Spleen (tissue), 13 donors: ENCODE measurements around the gene WASHC2A. TPM values are rescaled to one million over a fixed set of nuclear protein-coding genes. Genes with fewer than 3 reads are reported as not detected.
A peak's percentile ranks its signal among the peaks of the same experiment; 100 is the strongest.
"Not testable (repeated sequence)": the region's sequence is repeated elsewhere in the genome, so short reads cannot be mapped to it uniquely, and the experiment has no call there.

ENCODE experiments used
- DNase-seq: peaks from one replicate; pipeline ENCODE4 v3.0.0-alpha.2; 2020
- H3K27ac ChIP-seq, 8 donors: fragments of 200-600 bp; sonication (generic) in 7 of 8; 1 replicate in 4 of 8; 2 replicates in 4 of 8; pipeline versions ENCODE4 v1.5.0 to v1.8.0; 2016 to 2021; ENCODE audit warnings: inconsistent platforms in 4 of 8, mild to moderate bottlenecking in 4 of 8, moderate library complexity in 1 of 8
- H3K27me3 ChIP-seq, 7 donors: fragments of 200-600 bp; sonication (generic) in 6 of 7; replicated peaks in 1 of 7; 1 replicate in 4 of 7; 2 replicates in 3 of 7; pipeline versions ENCODE4 v1.5.0 to v1.8.0; 2016 to 2021; ENCODE audit warnings: inconsistent platforms in 3 of 7, mild to moderate bottlenecking in 1 of 7
- H3K36me3 ChIP-seq, 6 donors: fragments of 200-600 bp; sonication (generic) in 5 of 6; 1 replicate in 4 of 6; 2 replicates in 2 of 6; pipeline versions ENCODE4 v1.5.0 to v1.8.0; 2016 to 2021; ENCODE audit warnings: inconsistent platforms in 2 of 6
- H3K4me1 ChIP-seq, 6 donors: fragments of 200-600 bp; sonication (generic) in 5 of 6; 1 replicate in 3 of 6; 2 replicates in 3 of 6; pipeline versions ENCODE4 v1.5.0 to v1.8.0; 2016 to 2021; ENCODE audit warnings: inconsistent platforms in 3 of 6
- H3K4me3 ChIP-seq, 8 donors: fragments of 200-600 bp; sonication (generic) in 7 of 8; 1 replicate in 4 of 8; 2 replicates in 4 of 8; pipeline versions ENCODE4 v1.5.0 to v1.8.0; 2016 to 2021; ENCODE audit warnings: inconsistent platforms in 4 of 8, mild to moderate bottlenecking in 4 of 8, moderate library complexity in 2 of 8
- H3K9me3 ChIP-seq, 8 donors: fragments of 200-600 bp; sonication (generic) in 7 of 8; 1 replicate in 4 of 8; 2 replicates in 4 of 8; pipeline versions ENCODE4 v1.5.0 to v1.8.0; 2016 to 2021; ENCODE audit warnings: inconsistent platforms in 4 of 8
- POLR2A ChIP-seq, 3 donors: fragments of 450-650 bp; IDR thresholded peaks; one replicate each; pipeline ENCODE4 v1.5.1; 2017; ENCODE audit warnings: antibody characterized with exemption in 3 of 3, mild to moderate bottlenecking in 1 of 3
- POLR2AphosphoS5 ChIP-seq, 3 donors: sonication (generic); formaldehyde crosslinking; IDR thresholded peaks; one replicate each; pipeline ENCODE4 v1.5.1; 2017; ENCODE audit warnings: antibody characterized with exemption in 3 of 3
- WGBS, 5 donors: extraction: QIAGEN DNeasy Blood & Tissue Kit in 3 of 5; methylation state at CpG; one replicate each; pipeline versions ENCODE4 v1.1.5 to v1.1.7; 2013 to 2018; 5-methylcytosine and 5-hydroxymethylcytosine counted together
- intact Hi-C: fragments of 100-400 bp; cut with DNase I; formaldehyde crosslinking; loops from one replicate; pipeline ENCODE4 v1.15.0; 2023; ENCODE audit warnings: low total_unique reads
- long read RNA-seq, 2 donors: transcript quantifications; one replicate each; lab custom pipeline, GENCODE V29; 2026
- polyA plus RNA-seq, 3 donors: library from polyadenylated mRNA; stranded (reverse); fragments of 200-250 nt; gene quantifications; one replicate each; pipeline ENCODE4 v1.2.1, GENCODE V29; 2013
- total RNA-seq, 7 donors: library from RNA; depleted of rRNA in 3 of 7; stranded (reverse); fragments of >200 nt in 3 of 7; fragmentation: NEBNext Ultra II Directional in 4 of 7; extraction: Animal tissue kit (Norgen Biotek cat#: 25700) in 4 of 7; gene quantifications; one replicate each; pipeline versions ENCODE4 v1.1.0 to v1.2.1, GENCODE V29; 2016 to 2021
- TF ChIP-seq, protein P1 (sequence below), 11 experiments: fragments of 200-600 bp in 7 of 11; fragments of 450-650 bp in 4 of 11; sonication (generic) in 4 of 11; IDR thresholded peaks in 8 of 11; conservative IDR thresholded peaks in 3 of 11; 1 replicate in 7 of 11; 2 replicates in 4 of 11; pipeline versions ENCODE4 v1.4.0 to v1.8.0; 2016 to 2021; ENCODE audit warnings: antibody characterized with exemption in 11 of 11, inconsistent platforms in 4 of 11, mild to moderate bottlenecking in 1 of 11
- donor health status: healthy with polysubstance abuse.
- donor health status: DM: no; HTN: no; CAD: no; lungs with moderate emphysema.
- donor health status: DM: no; HTN: no; CAD: no.
- donor health status: Bipolar disorder and iron deficiency.
- donor health status: healthy.
- donor health status: DM: no; HTN: no; CAD: no.
- donor health status: DM: yes; HTN: yes; CAD: no.

The WASHC2A gene, protein sequence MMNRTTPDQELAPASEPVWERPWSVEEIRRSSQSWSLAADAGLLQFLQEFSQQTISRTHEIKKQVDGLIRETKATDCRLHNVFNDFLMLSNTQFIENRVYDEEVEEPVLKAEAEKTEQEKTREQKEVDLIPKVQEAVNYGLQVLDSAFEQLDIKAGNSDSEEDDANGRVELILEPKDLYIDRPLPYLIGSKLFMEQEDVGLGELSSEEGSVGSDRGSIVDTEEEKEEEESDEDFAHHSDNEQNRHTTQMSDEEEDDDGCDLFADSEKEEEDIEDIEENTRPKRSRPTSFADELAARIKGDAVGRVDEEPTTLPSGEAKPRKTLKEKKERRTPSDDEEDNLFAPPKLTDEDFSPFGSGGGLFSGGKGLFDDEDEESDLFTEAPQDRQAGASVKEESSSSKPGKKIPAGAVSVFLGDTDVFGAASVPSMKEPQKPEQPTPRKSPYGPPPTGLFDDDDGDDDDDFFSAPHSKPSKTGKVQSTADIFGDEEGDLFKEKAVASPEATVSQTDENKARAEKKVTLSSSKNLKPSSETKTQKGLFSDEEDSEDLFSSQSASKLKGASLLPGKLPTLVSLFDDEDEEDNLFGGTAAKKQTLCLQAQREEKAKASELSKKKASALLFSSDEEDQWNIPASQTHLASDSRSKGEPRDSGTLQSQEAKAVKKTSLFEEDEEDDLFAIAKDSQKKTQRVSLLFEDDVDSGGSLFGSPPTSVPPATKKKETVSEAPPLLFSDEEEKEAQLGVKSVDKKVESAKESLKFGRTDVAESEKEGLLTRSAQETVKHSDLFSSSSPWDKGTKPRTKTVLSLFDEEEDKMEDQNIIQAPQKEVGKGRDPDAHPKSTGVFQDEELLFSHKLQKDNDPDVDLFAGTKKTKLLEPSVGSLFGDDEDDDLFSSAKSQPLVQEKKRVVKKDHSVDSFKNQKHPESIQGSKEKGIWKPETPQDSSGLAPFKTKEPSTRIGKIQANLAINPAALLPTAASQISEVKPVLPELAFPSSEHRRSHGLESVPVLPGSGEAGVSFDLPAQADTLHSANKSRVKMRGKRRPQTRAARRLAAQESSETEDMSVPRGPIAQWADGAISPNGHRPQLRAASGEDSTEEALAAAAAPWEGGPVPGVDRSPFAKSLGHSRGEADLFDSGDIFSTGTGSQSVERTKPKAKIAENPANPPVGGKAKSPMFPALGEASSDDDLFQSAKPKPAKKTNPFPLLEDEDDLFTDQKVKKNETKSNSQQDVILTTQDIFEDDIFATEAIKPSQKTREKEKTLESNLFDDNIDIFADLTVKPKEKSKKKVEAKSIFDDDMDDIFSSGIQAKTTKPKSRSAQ (N-terminal part only)
- total RNA-seq (10 to 100 TPM; 37.0 to 55.3 (median 44.5) TPM), polyA plus RNA-seq (10 to 100 TPM; 18.4 to 21.6 (median 18.5) TPM)
- long read RNA-seq, donor 1: 0 reads
- long read RNA-seq, donor 2, full-length matches to known transcripts: 1 of 1 reads
- long read RNA-seq, donor 2, partial matches to known transcripts: 0 of 1 reads
- long read RNA-seq, donor 2, other reads (novel, unspliced or antisense): 0 of 1 reads

- peak; percentile 94 for DNase-seq
- peak; percentile 89 to 96 (median 90) for TF ChIP-seq POLR2AphosphoS5 (IDR thresholded peaks at IDR 0.05)
- TF ChIP-seq POLR2A (IDR thresholded peaks at IDR 0.05): peak; percentile 16 to 40 (median 29)
- H3K4me1 ChIP-seq: peaks cover 0 to 30% (median 8%) of the 10 kb centered on the region in 6 donors
- H3K36me3 ChIP-seq: peaks cover 0 to 15% (median 0%) of the 10 kb centered on the region in 6 donors
- intact Hi-C loops, H3K9me3 ChIP-seq, H3K27me3 ChIP-seq: not testable (repeated sequence)
- H3K27ac ChIP-seq: peak within 1 kb of the TSS; percentile 75 to 89 (median 83)
- H3K4me3 ChIP-seq: peak within 1 kb of the TSS; percentile 60 to 94 (median 68)
- 0% methylated on average over 22 to 58 of the region's 73 CpGs for WGBS, 5 donors
Measured at GRCh38 chr10:50067546-50068351, at the start of gene WASHC2A. TSS of gene WASHC2A (plus strand) at chr10:50067954. CDS start at chr10:50068006, 52 bp downstream.

DNA sequence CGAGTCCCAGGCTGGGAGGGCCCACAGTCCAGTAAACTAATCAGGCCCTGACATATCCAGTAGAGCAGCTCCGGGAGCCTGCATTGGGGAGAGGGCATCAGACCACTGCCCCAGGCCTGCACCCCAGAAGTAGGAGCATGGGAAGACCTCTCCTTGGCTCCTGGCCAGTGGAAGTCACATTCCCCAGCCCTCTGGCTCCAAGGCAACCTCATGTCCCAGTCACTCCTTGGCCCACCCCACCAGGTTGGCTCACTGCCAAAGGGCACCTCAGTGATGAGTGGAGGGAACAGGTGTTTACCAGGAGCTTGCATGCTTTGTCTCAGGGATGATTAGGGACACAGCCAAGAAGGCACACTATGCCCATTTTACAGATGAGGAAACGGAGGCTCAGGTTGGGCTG, 48.5 kb upstream of the WASHC2A start:
- DNase-seq, H3K9me3 ChIP-seq, H3K36me3 ChIP-seq, H3K4me3 ChIP-seq, intact Hi-C loops, H3K27ac ChIP-seq, H3K27me3 ChIP-seq, H3K4me1 ChIP-seq: not testable (repeated sequence)
- WGBS, 5 donors: 74 to 88% (median 84%) methylated on average over 1 to 3 of the region's 3 CpGs

- WGBS, 5 donors: 83 to 91% (median 86%) methylated on average over 7 to 13 of the region's 13 CpGs
- H3K4me3 ChIP-seq, DNase-seq, H3K4me1 ChIP-seq, H3K27ac ChIP-seq, intact Hi-C loops, H3K36me3 ChIP-seq, H3K9me3 ChIP-seq: not testable (repeated sequence)
- H3K27me3 ChIP-seq: peaks cover 0 to 14% (median 0%) of the 10 kb centered on the region in 7 donors
Measured at GRCh38 chr10:50020451-50021024, 47.2 kb upstream of the WASHC2A start.

DNA sequence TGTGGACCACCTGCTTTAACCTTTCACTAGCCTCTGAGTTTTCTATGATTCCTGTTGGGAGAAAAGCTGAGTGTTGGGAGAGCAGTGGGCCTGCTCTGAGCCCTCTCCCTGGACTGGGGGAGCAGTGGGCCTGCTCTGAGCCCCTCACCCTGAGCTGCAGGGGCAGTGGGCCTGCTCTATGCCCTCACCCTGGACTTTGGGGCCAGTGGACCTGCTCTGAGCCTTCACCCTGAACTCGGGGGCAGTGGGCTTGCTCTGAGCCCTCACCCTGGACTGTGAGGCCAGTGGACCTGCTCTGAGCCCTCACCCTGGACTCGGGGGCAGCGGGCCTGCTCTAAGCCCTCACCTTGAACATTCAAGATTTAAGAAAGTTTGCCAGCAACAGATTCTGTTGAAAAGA, 46.1 kb upstream of the WASHC2A start:
- H3K4me1 ChIP-seq: no peaks in the 10 kb centered on the region
- no peak overlapping the region for H3K27ac ChIP-seq
- intact Hi-C loops: no loop called here
- WGBS, 5 donors: 72 to 92% (median 85%) methylated on average over 3 of the region's 3 CpGs
- DNase-seq: no peak
- H3K9me3 ChIP-seq: no peaks in the 10 kb centered on the region
- H3K36me3 ChIP-seq: no peaks in the 10 kb centered on the region
- no peak overlapping the region for H3K4me3 ChIP-seq
- TF ChIP-seq POLR2A (IDR thresholded peaks at IDR 0.05) (no peak), POLR2AphosphoS5 (IDR thresholded peaks at IDR 0.05) (no peak)
- TF ChIP-seq, protein P1, sequence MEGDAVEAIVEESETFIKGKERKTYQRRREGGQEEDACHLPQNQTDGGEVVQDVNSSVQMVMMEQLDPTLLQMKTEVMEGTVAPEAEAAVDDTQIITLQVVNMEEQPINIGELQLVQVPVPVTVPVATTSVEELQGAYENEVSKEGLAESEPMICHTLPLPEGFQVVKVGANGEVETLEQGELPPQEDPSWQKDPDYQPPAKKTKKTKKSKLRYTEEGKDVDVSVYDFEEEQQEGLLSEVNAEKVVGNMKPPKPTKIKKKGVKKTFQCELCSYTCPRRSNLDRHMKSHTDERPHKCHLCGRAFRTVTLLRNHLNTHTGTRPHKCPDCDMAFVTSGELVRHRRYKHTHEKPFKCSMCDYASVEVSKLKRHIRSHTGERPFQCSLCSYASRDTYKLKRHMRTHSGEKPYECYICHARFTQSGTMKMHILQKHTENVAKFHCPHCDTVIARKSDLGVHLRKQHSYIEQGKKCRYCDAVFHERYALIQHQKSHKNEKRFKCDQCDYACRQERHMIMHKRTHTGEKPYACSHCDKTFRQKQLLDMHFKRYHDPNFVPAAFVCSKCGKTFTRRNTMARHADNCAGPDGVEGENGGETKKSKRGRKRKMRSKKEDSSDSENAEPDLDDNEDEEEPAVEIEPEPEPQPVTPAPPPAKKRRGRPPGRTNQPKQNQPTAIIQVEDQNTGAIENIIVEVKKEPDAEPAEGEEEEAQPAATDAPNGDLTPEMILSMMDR (IDR thresholded peaks at IDR 0.05 in 8 of 11, conservative IDR thresholded peaks at IDR 0.05 in 3 of 11): no peak
- peaks cover 0 to 19% (median 0%) of the 10 kb centered on the region in 7 donors for H3K27me3 ChIP-seq

GRCh38 chr10:50024716-50025383, 42.9 kb upstream of the WASHC2A start:
- intact Hi-C loops, H3K27ac ChIP-seq, H3K9me3 ChIP-seq, H3K4me1 ChIP-seq, DNase-seq, H3K4me3 ChIP-seq, H3K36me3 ChIP-seq: not testable (repeated sequence)
- peaks cover 0 to 26% (median 0%) of the 10 kb centered on the region in 7 donors for H3K27me3 ChIP-seq
- 24 to 47% (median 31%) methylated on average over 26 to 31 of the region's 37 CpGs for WGBS, 5 donors
